Tibial nerve (tissue), 4 donors: ENCODE data around the gene RNF121. TPM values are rescaled to one million over a fixed set of nuclear protein-coding genes. Genes with fewer than 3 reads are reported as not detected.

ENCODE experiments used
- DNase-seq, 2 donors: peaks; one replicate each; pipeline ENCODE4 v3.0.0-alpha.2; 2019; ENCODE audit warnings: low spot score in 2 of 2
- H3K27ac ChIP-seq, 4 donors: fragments of 200-600 bp; sonication (generic) in 3 of 4; one replicate each; pipeline ENCODE4 v1.5.1; 2017 to 2019; ENCODE audit warnings: mild to moderate bottlenecking in 1 of 4
- H3K27me3 ChIP-seq, 2 donors: fragments of 200-600 bp; sonication (generic) in 1 of 2; one replicate each; pipeline versions ENCODE4 v1.5.1 to v1.6.0; 2017 to 2019
- H3K36me3 ChIP-seq, 3 donors: fragments of 200-600 bp; sonication (generic); one replicate each; pipeline ENCODE4 v1.5.1; 2018 to 2019
- H3K4me1 ChIP-seq, 4 donors: fragments of 200-600 bp; sonication (generic) in 3 of 4; one replicate each; pipeline ENCODE4 v1.5.1; 2017 to 2019
- H3K4me3 ChIP-seq, 4 donors: fragments of 200-600 bp; sonication (generic) in 3 of 4; one replicate each; pipeline ENCODE4 v1.5.1; 2017 to 2019; ENCODE audit warnings: mild to moderate bottlenecking in 1 of 4, moderate library complexity in 1 of 4
- H3K9me3 ChIP-seq, 4 donors: fragments of 200-600 bp; sonication (generic) in 3 of 4; one replicate each; pipeline ENCODE4 v1.5.1; 2017 to 2019
- CTCF ChIP-seq, 5 experiments: fragments of 200-600 bp in 3 of 5; fragments of 450-650 bp in 2 of 5; sonication (generic) in 3 of 5; IDR thresholded peaks; one replicate each; pipeline ENCODE4 v1.5.1; 2016 to 2019; ENCODE audit warnings: antibody characterized with exemption in 5 of 5, mild to moderate bottlenecking in 3 of 5, moderate library complexity in 2 of 5
- EP300 ChIP-seq, 2 donors: sonication (generic); formaldehyde crosslinking; IDR thresholded peaks; one replicate each; pipeline ENCODE4 v1.6.1; 2017; ENCODE audit warnings: antibody characterized with exemption in 2 of 2, mild to moderate bottlenecking in 1 of 2
- POLR2A ChIP-seq, 2 donors: fragments of 450-650 bp; IDR thresholded peaks; one replicate each; pipeline ENCODE4 v1.6.1; 2017; ENCODE audit warnings: antibody characterized with exemption in 2 of 2, mild to moderate bottlenecking in 2 of 2, moderate library complexity in 2 of 2
- WGBS, 2 donors: methylation state at CpG; one replicate each; pipeline ENCODE4 v1.1.5; 2018; 5-methylcytosine and 5-hydroxymethylcytosine counted together
- total RNA-seq, 4 donors: library from RNA; depleted of rRNA; stranded (reverse); fragments of >200 nt; gene quantifications; one replicate each; pipeline ENCODE4 v1.1.0, GENCODE V29; 2016

RNF121 gene
- total RNA-seq, 4 donors from 2014 or later: 17.2 to 29.4 (median 21.4) TPM

GRCh38 chr11:71964641-71965040 is 35.8 kb downstream of the RNF121 start:
- TF ChIP-seq POLR2A (IDR thresholded peaks at IDR 0.05): no peak
- TF ChIP-seq CTCF (IDR thresholded peaks at IDR 0.05): no peak
- no peak for TF ChIP-seq EP300 (IDR thresholded peaks at IDR 0.05)
- Histone ChIP-seq H3K36me3 (peaks cover 0 to 59% (median 0%) of the 10 kb centered on the region in 3 donors), H3K9me3 (peaks cover 0 to 4% (median 0%) of the 10 kb centered on the region in 4 donors), H3K4me3 (no peak overlapping the region), H3K27me3 (no peaks in the 10 kb centered on the region), H3K27ac (no peak overlapping the region), H3K4me1 (no peaks in the 10 kb centered on the region)
- no peak for DNase-seq
- 93 to 98% methylated on average over 4 of the region's 4 CpGs for WGBS, 2 donors

- H3K4me3 ChIP-seq: no peak overlapping the region
- H3K36me3 ChIP-seq: peaks cover 0 to 21% (median 0%) of the 10 kb centered on the region in 3 donors
- DNase-seq: no peak
- 98% methylated on average over 2 of the region's 2 CpGs for WGBS, 2 donors
- TF ChIP-seq CTCF (IDR thresholded peaks at IDR 0.05) (no peak), POLR2A (IDR thresholded peaks at IDR 0.05) (no peak), EP300 (IDR thresholded peaks at IDR 0.05) (no peak)
- no peaks in the 10 kb centered on the region for H3K9me3 ChIP-seq
- no peaks in the 10 kb centered on the region for H3K27me3 ChIP-seq
- H3K4me1 ChIP-seq: no peaks in the 10 kb centered on the region
- no peak overlapping the region for H3K27ac ChIP-seq
These were observed 42.8 kb downstream of the RNF121 start for GRCh38 chr11:71971680-71972079.

- no peak for TF ChIP-seq POLR2A (IDR thresholded peaks at IDR 0.05)
- TF ChIP-seq CTCF (IDR thresholded peaks at IDR 0.05): no peak
- TF ChIP-seq EP300 (IDR thresholded peaks at IDR 0.05): no peak
- no peaks in the 10 kb centered on the region for H3K4me1 ChIP-seq
- no peak for DNase-seq
- H3K27me3 ChIP-seq: no peaks in the 10 kb centered on the region
- peaks cover 0 to 6% (median 0%) of the 10 kb centered on the region in 3 donors for H3K36me3 ChIP-seq
- H3K27ac ChIP-seq: no peak overlapping the region
- H3K4me3 ChIP-seq: no peak overlapping the region
- WGBS, 2 donors: 85% methylated on average over 5 of the region's 5 CpGs
- no peaks in the 10 kb centered on the region for H3K9me3 ChIP-seq
These were observed 47.7 kb downstream of the RNF121 start for GRCh38 chr11:71976551-71976950.

GRCh38 chr11:71977090-71977489 is 48.2 kb downstream of the RNF121 start:
- DNase-seq: no peak
- Histone ChIP-seq H3K27me3 (no peaks in the 10 kb centered on the region), H3K27ac (no peak overlapping the region), H3K36me3 (peaks cover 0 to 6% (median 0%) of the 10 kb centered on the region in 3 donors), H3K4me1 (no peaks in the 10 kb centered on the region), H3K4me3 (no peak overlapping the region), H3K9me3 (no peaks in the 10 kb centered on the region)
- WGBS, 2 donors: 61 to 86% methylated on average over 1 of the region's 1 CpG
- no peak for TF ChIP-seq CTCF (IDR thresholded peaks at IDR 0.05)
- no peak for TF ChIP-seq EP300 (IDR thresholded peaks at IDR 0.05)
- no peak for TF ChIP-seq POLR2A (IDR thresholded peaks at IDR 0.05)

- TF ChIP-seq EP300 (IDR thresholded peaks at IDR 0.05): no peak
- no peak for TF ChIP-seq POLR2A (IDR thresholded peaks at IDR 0.05)
- TF ChIP-seq CTCF (IDR thresholded peaks at IDR 0.05): peak; percentile 52 to 68 (median 63)
- no peaks in the 10 kb centered on the region for H3K9me3 ChIP-seq
- WGBS, 2 donors: 53 to 66% methylated on average over 7 of the region's 7 CpGs
- H3K36me3 ChIP-seq: peaks cover 0 to 6% (median 0%) of the 10 kb centered on the region in 3 donors
- H3K27me3 ChIP-seq: no peaks in the 10 kb centered on the region
- no peak overlapping the region for H3K27ac ChIP-seq
- no peak overlapping the region for H3K4me3 ChIP-seq
- H3K4me1 ChIP-seq: no peaks in the 10 kb centered on the region
- DNase-seq: peak in 1 of 2 donors; percentile 85
These were observed 49.0 kb downstream of the RNF121 start for GRCh38 chr11:71977743-71978418.
